HepG2 (cell line): ENCODE measurements around the gene SLC9A8. TPM values are rescaled to one million over a fixed set of nuclear protein-coding genes. Genes with fewer than 3 reads are reported as not detected.
A peak's percentile ranks its signal among the peaks of the same experiment; 100 is the strongest.

ENCODE experiments used
- ATF7 ChIP-seq, 2 experiments: fragments of 450-650 bp in 1 of 2; sonication (generic) in 1 of 2; formaldehyde crosslinking in 1 of 2; IDR thresholded peaks; 2 replicates each; pipeline versions ENCODE4 v1.4.0 to v1.6.1; 2016 to 2020; ENCODE audit warnings: antibody characterized with exemption in 1 of 2, mild to moderate bottlenecking in 1 of 2, missing genetic modification reagents in 1 of 2
- CREB1 ChIP-seq, 2 experiments: fragments of 450-650 bp in 1 of 2; IDR thresholded peaks; 2 replicates each; pipeline ENCODE4 v1.6.1; 2016 to 2017; ENCODE audit warnings: control low read depth in 1 of 2, mild to moderate bottlenecking in 1 of 2, missing compliant biosample characterization in 1 of 2, missing genetic modification characterization in 1 of 2
- FIP1L1 ChIP-seq: fragments of 200-400 bp; formaldehyde crosslinking; IDR thresholded peaks from 2 replicates; pipeline ENCODE4 v1.6.1; 2018; ENCODE audit warnings: low read depth, mild to moderate bottlenecking, low read length, moderate library complexity, borderline replicate concordance; ENCODE audit not compliant: insufficient read depth
- FOXJ3 ChIP-seq: sonication (generic); formaldehyde crosslinking; IDR thresholded peaks from 2 replicates; pipeline ENCODE4 v1.4.0; 2020; ENCODE audit warnings: missing genetic modification reagents, mild to moderate bottlenecking, borderline replicate concordance
- FOXM1 ChIP-seq: sonication (generic); formaldehyde crosslinking; IDR thresholded peaks from 2 replicates; pipeline ENCODE4 v1.5.0; 2020; ENCODE audit warnings: missing genetic modification reagents
- FOXO4 ChIP-seq: sonication (generic); formaldehyde crosslinking; conservative IDR thresholded peaks from 2 replicates; pipeline ENCODE4 v1.8.1; 2023; ENCODE audit warnings: missing genetic modification reagents
- MBNL3 ChIP-seq: fragments of 250-450 bp; sonication (Bioruptor Pico); conservative IDR thresholded peaks from 2 replicates; pipeline ENCODE4 v1.8.0; 2022; ENCODE audit warnings: mild to moderate bottlenecking, inconsistent platforms
- NBN ChIP-seq: fragments of 450-650 bp; conservative IDR thresholded peaks from 2 replicates; pipeline ENCODE4 v1.6.1; 2017
- NCOA2 ChIP-seq: sonication (generic); formaldehyde crosslinking; IDR thresholded peaks from 2 replicates; pipeline ENCODE4 v1.8.0; 2022; ENCODE audit warnings: inconsistent platforms
- SRSF4 ChIP-seq: fragments of 200-400 bp; formaldehyde crosslinking; IDR thresholded peaks from one replicate; pipeline ENCODE4 v1.6.1; 2018; ENCODE audit warnings: mild to moderate bottlenecking, low read depth, low read length, moderate library complexity; ENCODE audit not compliant: poor library complexity, severe bottlenecking
- ZFP36L2 ChIP-seq: sonication (generic); formaldehyde crosslinking; IDR thresholded peaks from 2 replicates; pipeline ENCODE4 v1.4.0; 2020; ENCODE audit warnings: missing genetic modification reagents
- ZFY ChIP-seq: sonication (generic); formaldehyde crosslinking; IDR thresholded peaks from 2 replicates; pipeline ENCODE4 v1.4.0; 2020; ENCODE audit warnings: missing genetic modification reagents
- ZNF121 ChIP-seq: sonication (generic); formaldehyde crosslinking; IDR thresholded peaks from 2 replicates; pipeline ENCODE4 v1.5.0; 2020; ENCODE audit warnings: mild to moderate bottlenecking, missing genetic modification reagents
- ZNF136 ChIP-seq: sonication (generic); formaldehyde crosslinking; IDR thresholded peaks from 2 replicates; pipeline ENCODE4 v1.8.1; 2022; ENCODE audit warnings: low read depth, mild to moderate bottlenecking, moderate library complexity, missing genetic modification reagents
- ZNF251 ChIP-seq: sonication (generic); formaldehyde crosslinking; IDR thresholded peaks from 2 replicates; pipeline ENCODE4 v1.9.0; 2021; ENCODE audit warnings: mild to moderate bottlenecking, missing genetic modification reagents
- ZNF33B ChIP-seq: sonication (generic); formaldehyde crosslinking; IDR thresholded peaks from 2 replicates; pipeline ENCODE4 v1.5.1; 2020; ENCODE audit warnings: mild to moderate bottlenecking, missing genetic modification reagents
- ZNF367 ChIP-seq: sonication (generic); formaldehyde crosslinking; IDR thresholded peaks from 2 replicates; pipeline ENCODE4 v1.4.0; 2020; ENCODE audit warnings: missing genetic modification reagents, borderline replicate concordance
- ZNF441 ChIP-seq: sonication (generic); formaldehyde crosslinking; IDR thresholded peaks from 2 replicates; pipeline ENCODE4 v1.7.0; 2021; ENCODE audit warnings: missing genetic modification reagents, borderline replicate concordance
- ZNF503 ChIP-seq: sonication (generic); formaldehyde crosslinking; IDR thresholded peaks from 2 replicates; pipeline ENCODE4 v1.4.0; 2020; ENCODE audit warnings: missing genetic modification reagents
- ZNF512 ChIP-seq: sonication (generic); formaldehyde crosslinking; IDR thresholded peaks from 2 replicates; pipeline ENCODE4 v1.4.0; 2020; ENCODE audit warnings: mild to moderate bottlenecking, missing genetic modification reagents
- ZNF569 ChIP-seq: sonication (generic); formaldehyde crosslinking; IDR thresholded peaks from 2 replicates; pipeline ENCODE4 v1.5.0; 2020; ENCODE audit warnings: mild to moderate bottlenecking, missing genetic modification reagents, moderate library complexity, borderline replicate concordance
- ZNF616 ChIP-seq: sonication (generic); formaldehyde crosslinking; IDR thresholded peaks from 2 replicates; pipeline ENCODE4 v1.5.0; 2020; ENCODE audit warnings: low read depth, mild to moderate bottlenecking, missing genetic modification reagents
- ZNF644 ChIP-seq: IDR thresholded peaks from 2 replicates; pipeline ENCODE4 v1.6.1; 2016; ENCODE audit warnings: low read depth
- ZNF724P ChIP-seq: sonication (generic); formaldehyde crosslinking; IDR thresholded peaks from 2 replicates; pipeline ENCODE4 v1.8.0; 2022; ENCODE audit warnings: missing genetic modification reagents, borderline replicate concordance
- polyA plus RNA-seq, 8 experiments: library from polyadenylated mRNA; depleted of rRNA in 3 of 8; stranded (reverse) in 7 of 8; unstranded in 1 of 8; fragments of >200 nt; fragmentation: Illumina TruSeq in 4 of 8; extraction: Trizol in 4 of 8; gene quantifications; 2 replicates each; pipeline versions ENCODE4 v1.2.1 to v1.2.3, GENCODE V29; 2011 to 2016; ENCODE audit warnings: low read depth in 4 of 8, missing spikeins in 1 of 8, mixed read lengths in 1 of 8; ENCODE audit not compliant: insufficient read depth in 1 of 8
- total RNA-seq, 5 experiments: library from RNA; depleted of rRNA; stranded (reverse); fragments of >200 nt; fragmentation: Illumina TruSeq; extraction: Trizol; gene quantifications; 2 replicates each; pipeline ENCODE4 v1.2.3, GENCODE V29; 2016; ENCODE audit warnings: low read depth in 1 of 5

Gene SLC9A8
- total and polyA plus RNA-seq, 2 of the 13 experiments (the other 11 are each of a cell fraction or from before 2014, with no cell fraction given) = 4.1 to 7.4 TPM

- 0 out of 2 replicates have a peak, but pooled peaks have one; percentile 80 for TF ChIP-seq ZNF512 (CRISPR knock-in tag)
- no peak; the same call in 1 of the 2 replicates for TF ChIP-seq FOXM1
- TF ChIP-seq ATF7 (IDR thresholded peaks at IDR 0.05) = peak; percentile 66
- TF ChIP-seq ATF7 (CRISPR knock-in tag; IDR thresholded peaks at IDR 0.05) = peak; percentile 95
- TF ChIP-seq MBNL3 (CRISPR knock-in tag) = no peak
- TF ChIP-seq FOXJ3 (CRISPR knock-in tag) = peak; percentile 99
- no peak for TF ChIP-seq SRSF4
- TF ChIP-seq NCOA2 = peak; percentile 100
- peak; percentile 55; the same call in 1 of the 2 replicates for TF ChIP-seq ZFY (CRISPR knock-in tag)
- peak; percentile 67 for TF ChIP-seq ZNF121 (CRISPR knock-in tag)
- TF ChIP-seq ZNF367 = no peak
- TF ChIP-seq NBN = no peak
- peak; percentile 99 for TF ChIP-seq ZNF503 (CRISPR knock-in tag)
- TF ChIP-seq CREB1 (IDR thresholded peaks at IDR 0.05) = peak; percentile 45
- TF ChIP-seq CREB1 (CRISPR knock-in tag; IDR thresholded peaks at IDR 0.05) = peak; percentile 93
- no peak for TF ChIP-seq ZNF251 (CRISPR knock-in tag)
- peak; percentile 100 for TF ChIP-seq ZNF644 (CRISPR knock-in tag)
- peak; percentile 96 for TF ChIP-seq ZNF33B (CRISPR knock-in tag)
- TF ChIP-seq FIP1L1 = peak; percentile 78; the same call in 1 of the 2 replicates
- peak; percentile 99 for TF ChIP-seq ZNF136 (CRISPR knock-in tag)
- 0 out of 2 replicates have a peak, but pooled peaks have one; percentile 54 for TF ChIP-seq ZNF569 (CRISPR knock-in tag)
- TF ChIP-seq ZNF616 (CRISPR knock-in tag) = no peak; the same call in 1 of the 2 replicates
- TF ChIP-seq FOXO4 (CRISPR knock-in tag) = no peak
- peak; percentile 83; the same call in 1 of the 2 replicates for TF ChIP-seq ZNF724P (CRISPR knock-in tag)
- peak; percentile 84; the same call in 1 of the 2 replicates for TF ChIP-seq ZNF441 (CRISPR knock-in tag)
- TF ChIP-seq ZFP36L2 (CRISPR knock-in tag) = peak; percentile 65; the same call in 1 of the 2 replicates
Measured at GRCh38 chr20:49768204-49769047, 44.2 kb upstream of the SLC9A8 start (continued).
